ENCODE measurements around the gene USP6NL.

The USP6NL gene

DNA sequence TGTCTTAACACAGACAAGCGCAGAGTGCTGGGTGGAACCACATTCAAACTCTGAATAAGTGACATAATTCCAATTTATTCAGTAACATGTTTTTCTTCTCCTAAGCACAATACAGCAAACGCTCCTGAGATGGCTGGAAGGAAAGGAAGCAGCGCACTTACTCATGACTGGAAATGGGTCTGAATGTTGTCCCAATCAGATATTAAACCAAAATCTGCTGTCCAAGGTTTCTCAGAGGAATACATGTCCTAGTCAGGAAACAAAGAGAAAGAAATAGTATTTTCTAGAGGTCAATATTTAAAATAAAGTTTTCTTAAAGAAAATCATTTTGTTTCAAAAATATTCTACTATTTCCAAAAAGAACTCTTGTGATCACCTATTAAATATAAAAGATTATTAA lies 14.0 kb downstream of the USP6NL start:
- Histone ChIP-seq H3K9me3 (ENCODE audit: control insufficient read depth in 2 of 2, low read length in 2 of 2) (no peaks in the 10 kb centered on the region), H3K9ac (ENCODE audit: low read depth in 1 of 2, low read length in 2 of 2) (no peak overlapping the region), H3K4me1 (ENCODE audit: control insufficient read depth in 2 of 2, insufficient read depth in 2 of 2, low read length in 2 of 2) (peaks cover 4 to 5% of the 10 kb centered on the region in 2 donors), H3K36me3 (ENCODE audit: control insufficient read depth in 2 of 2, insufficient read depth in 2 of 2, low read length in 2 of 2) (no peaks in the 10 kb centered on the region), H3K4me3 (ENCODE audit: low read length in 2 of 2) (no peak overlapping the region), H3K27ac (ENCODE audit: low read depth in 2 of 2, low read length in 2 of 2) (no peak overlapping the region), H3K27me3 (ENCODE audit: control insufficient read depth in 2 of 2, insufficient read depth in 2 of 2, low read length in 2 of 2) (no peaks in the 10 kb centered on the region)

DNA sequence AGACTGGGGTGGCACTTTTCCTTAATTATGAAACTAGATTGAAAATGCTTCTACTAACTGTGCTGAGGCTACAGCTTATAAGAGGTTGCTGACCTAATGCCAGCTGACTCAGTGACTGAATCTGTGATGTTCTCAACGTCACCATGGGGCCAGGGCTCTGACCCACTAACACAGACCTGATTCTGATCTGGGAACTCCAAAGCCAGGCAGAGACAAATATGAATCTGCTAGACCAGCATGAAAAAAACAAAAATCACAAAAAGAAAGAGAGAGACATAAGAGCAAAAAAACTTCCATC lies 16.1 kb downstream of the USP6NL start:
- Histone ChIP-seq H3K36me3 (ENCODE audit: control insufficient read depth in 2 of 2, insufficient read depth in 2 of 2, low read length in 2 of 2) (no peaks in the 10 kb centered on the region), H3K4me3 (ENCODE audit: low read length in 2 of 2) (no peak overlapping the region), H3K27me3 (ENCODE audit: control insufficient read depth in 2 of 2, insufficient read depth in 2 of 2, low read length in 2 of 2) (no peaks in the 10 kb centered on the region), H3K9ac (ENCODE audit: low read depth in 1 of 2, low read length in 2 of 2) (no peak overlapping the region), H3K9me3 (ENCODE audit: control insufficient read depth in 2 of 2, low read length in 2 of 2) (no peaks in the 10 kb centered on the region), H3K4me1 (ENCODE audit: control insufficient read depth in 2 of 2, insufficient read depth in 2 of 2, low read length in 2 of 2) (peaks cover 2 to 5% of the 10 kb centered on the region in 2 donors), H3K27ac (ENCODE audit: low read depth in 2 of 2, low read length in 2 of 2) (no peak overlapping the region)

DNA sequence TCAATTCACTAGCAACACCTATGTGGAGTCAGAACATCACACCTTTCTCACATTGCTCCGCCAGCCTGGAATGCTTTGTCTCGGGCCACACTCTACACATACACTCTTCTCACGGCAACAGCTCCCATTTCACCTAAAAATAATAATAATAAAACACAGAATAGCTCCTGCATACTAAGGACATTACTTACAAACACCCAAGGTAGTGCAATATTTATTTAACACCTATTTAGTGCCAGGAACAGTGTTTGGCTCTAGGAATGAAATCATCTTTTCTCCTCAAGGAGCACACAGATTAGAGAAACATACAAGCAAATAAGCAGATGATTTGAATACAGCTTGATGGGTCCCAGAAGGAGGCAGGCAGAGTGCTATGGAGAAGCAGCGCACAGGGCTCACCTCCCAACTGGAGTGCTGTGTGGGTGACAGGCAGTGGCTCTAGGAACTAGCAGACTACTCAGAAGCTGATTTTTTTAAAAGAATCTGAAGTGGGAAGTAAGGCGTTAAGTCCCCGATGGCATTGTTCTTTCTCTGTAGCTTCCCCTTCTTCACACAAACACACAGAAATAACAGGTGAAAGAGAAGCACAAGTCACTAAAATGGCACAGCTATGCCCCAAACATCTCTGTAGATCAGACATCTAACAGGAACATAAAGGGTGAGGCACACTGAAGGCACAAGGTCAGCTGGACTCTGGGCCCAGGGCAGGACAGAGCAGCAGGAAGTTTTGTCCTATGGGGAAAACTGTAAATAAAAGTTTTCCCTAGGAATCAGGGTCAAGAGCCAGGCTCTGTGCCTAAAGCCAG lies 16.7 kb downstream of the USP6NL start:
- no peaks in the 10 kb centered on the region for H3K27me3 ChIP-seq (ENCODE audit: control insufficient read depth in 2 of 2, insufficient read depth in 2 of 2, low read length in 2 of 2)
- no peaks in the 10 kb centered on the region for H3K9me3 ChIP-seq (ENCODE audit: control insufficient read depth in 2 of 2, low read length in 2 of 2)
- no peak overlapping the region for H3K27ac ChIP-seq (ENCODE audit: low read depth in 2 of 2, low read length in 2 of 2)
- H3K36me3 ChIP-seq (ENCODE audit: control insufficient read depth in 2 of 2, insufficient read depth in 2 of 2, low read length in 2 of 2) = no peaks in the 10 kb centered on the region
- H3K4me1 ChIP-seq (ENCODE audit: control insufficient read depth in 2 of 2, insufficient read depth in 2 of 2, low read length in 2 of 2) = peaks cover 2 to 5% of the 10 kb centered on the region in 2 donors
- H3K9ac ChIP-seq (ENCODE audit: low read depth in 1 of 2, low read length in 2 of 2) = no peak overlapping the region
- no peak overlapping the region for H3K4me3 ChIP-seq (ENCODE audit: low read length in 2 of 2)

DNA sequence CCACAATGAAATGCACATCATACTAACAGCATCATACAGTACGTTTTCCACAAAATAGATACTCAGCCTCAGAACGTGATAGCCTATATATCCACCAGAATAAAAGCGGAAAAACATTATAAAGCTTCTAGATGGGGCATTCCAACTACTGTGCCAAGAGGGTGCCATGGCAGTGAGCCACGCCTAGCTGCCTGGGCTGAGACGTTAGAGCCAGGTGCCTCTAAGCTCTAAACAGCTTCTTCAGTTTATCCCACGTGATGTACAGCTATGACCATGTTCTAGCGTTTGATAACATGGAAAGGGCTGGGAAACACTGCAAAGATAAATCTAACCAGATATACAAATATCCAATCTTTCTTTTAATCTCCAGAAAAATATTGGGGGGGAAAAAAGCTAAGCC lies 17.8 kb downstream of the USP6NL start:
- Histone ChIP-seq H3K4me1 (ENCODE audit: control insufficient read depth in 2 of 2, insufficient read depth in 2 of 2, low read length in 2 of 2) (peaks cover 2 to 5% of the 10 kb centered on the region in 2 donors), H3K27ac (ENCODE audit: low read depth in 2 of 2, low read length in 2 of 2) (no peak overlapping the region), H3K9ac (ENCODE audit: low read depth in 1 of 2, low read length in 2 of 2) (no peak overlapping the region), H3K36me3 (ENCODE audit: control insufficient read depth in 2 of 2, insufficient read depth in 2 of 2, low read length in 2 of 2) (no peaks in the 10 kb centered on the region), H3K27me3 (ENCODE audit: control insufficient read depth in 2 of 2, insufficient read depth in 2 of 2, low read length in 2 of 2) (no peaks in the 10 kb centered on the region), H3K4me3 (ENCODE audit: low read length in 2 of 2) (no peak overlapping the region), H3K9me3 (ENCODE audit: control insufficient read depth in 2 of 2, low read length in 2 of 2) (no peaks in the 10 kb centered on the region)

DNA sequence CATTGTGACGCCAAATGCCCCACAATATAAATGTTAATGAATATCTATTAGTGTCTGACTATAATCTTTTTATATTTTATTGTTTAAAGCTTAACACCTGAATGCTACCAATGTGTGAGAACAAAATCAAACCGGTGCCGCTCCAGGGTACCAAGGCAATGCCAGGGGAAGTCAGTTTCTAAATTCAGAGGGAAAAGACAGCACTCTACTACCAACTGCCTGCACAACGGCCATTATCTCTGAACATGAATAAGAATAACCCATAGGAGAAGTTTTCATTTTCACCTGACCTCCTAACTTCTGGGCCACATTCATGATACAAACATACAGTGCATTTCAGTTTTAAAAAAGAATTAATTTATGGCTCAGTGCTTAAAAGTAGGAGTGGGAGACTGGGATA lies 21.7 kb downstream of the USP6NL start:
- no peaks in the 10 kb centered on the region for H3K4me1 ChIP-seq (ENCODE audit: control insufficient read depth in 2 of 2, insufficient read depth in 2 of 2, low read length in 2 of 2)
- H3K4me3 ChIP-seq (ENCODE audit: low read length in 2 of 2) = no peak overlapping the region
- H3K36me3 ChIP-seq (ENCODE audit: control insufficient read depth in 2 of 2, insufficient read depth in 2 of 2, low read length in 2 of 2) = no peaks in the 10 kb centered on the region
- no peak overlapping the region for H3K27ac ChIP-seq (ENCODE audit: low read depth in 2 of 2, low read length in 2 of 2)
- H3K9me3 ChIP-seq (ENCODE audit: control insufficient read depth in 2 of 2, low read length in 2 of 2) = no peaks in the 10 kb centered on the region
- H3K27me3 ChIP-seq (ENCODE audit: control insufficient read depth in 2 of 2, insufficient read depth in 2 of 2, low read length in 2 of 2) = no peaks in the 10 kb centered on the region
- H3K9ac ChIP-seq (ENCODE audit: low read depth in 1 of 2, low read length in 2 of 2) = no peak overlapping the region

DNA sequence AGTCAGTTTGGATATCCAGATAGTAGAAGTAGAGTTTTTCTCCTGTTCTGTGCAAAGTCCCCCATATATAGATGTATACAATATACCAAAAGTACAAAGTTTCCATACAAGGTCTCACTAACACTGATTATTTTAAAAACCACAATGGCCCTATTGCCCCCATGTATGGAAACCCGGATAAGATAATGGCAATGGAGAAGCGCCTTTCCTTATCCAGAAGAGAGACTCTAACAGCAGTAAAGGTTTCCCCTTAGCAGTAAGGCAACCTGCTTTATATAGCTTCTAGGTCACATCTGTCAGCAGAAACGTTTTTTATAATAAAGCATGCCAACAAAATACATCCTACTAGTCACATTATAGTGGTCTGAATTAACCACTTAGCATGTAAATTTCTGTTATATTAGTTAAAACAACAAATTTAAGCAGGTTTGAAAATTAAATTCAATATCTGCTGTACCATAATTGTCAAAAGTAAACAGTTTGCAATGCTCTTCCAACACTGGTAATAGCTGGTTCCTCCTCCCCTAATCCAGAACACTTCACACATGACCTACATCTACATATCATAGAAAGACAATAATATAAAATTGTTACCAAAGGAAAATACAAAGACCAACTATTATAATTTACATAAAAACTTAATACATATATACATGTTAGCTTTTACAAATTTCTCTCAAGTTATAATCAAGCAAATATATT lies 22.4 kb downstream of the USP6NL start:
- no peaks in the 10 kb centered on the region for H3K4me1 ChIP-seq (ENCODE audit: control insufficient read depth in 2 of 2, insufficient read depth in 2 of 2, low read length in 2 of 2)
- H3K9me3 ChIP-seq (ENCODE audit: control insufficient read depth in 2 of 2, low read length in 2 of 2) = no peaks in the 10 kb centered on the region
- H3K36me3 ChIP-seq (ENCODE audit: control insufficient read depth in 2 of 2, insufficient read depth in 2 of 2, low read length in 2 of 2) = peaks cover 0 to 3% of the 10 kb centered on the region in 2 donors
- H3K27me3 ChIP-seq (ENCODE audit: control insufficient read depth in 2 of 2, insufficient read depth in 2 of 2, low read length in 2 of 2) = no peaks in the 10 kb centered on the region
- H3K27ac ChIP-seq (ENCODE audit: low read depth in 2 of 2, low read length in 2 of 2) = no peak overlapping the region
- no peak overlapping the region for H3K9ac ChIP-seq (ENCODE audit: low read depth in 1 of 2, low read length in 2 of 2)
- no peak overlapping the region for H3K4me3 ChIP-seq (ENCODE audit: low read length in 2 of 2)

DNA sequence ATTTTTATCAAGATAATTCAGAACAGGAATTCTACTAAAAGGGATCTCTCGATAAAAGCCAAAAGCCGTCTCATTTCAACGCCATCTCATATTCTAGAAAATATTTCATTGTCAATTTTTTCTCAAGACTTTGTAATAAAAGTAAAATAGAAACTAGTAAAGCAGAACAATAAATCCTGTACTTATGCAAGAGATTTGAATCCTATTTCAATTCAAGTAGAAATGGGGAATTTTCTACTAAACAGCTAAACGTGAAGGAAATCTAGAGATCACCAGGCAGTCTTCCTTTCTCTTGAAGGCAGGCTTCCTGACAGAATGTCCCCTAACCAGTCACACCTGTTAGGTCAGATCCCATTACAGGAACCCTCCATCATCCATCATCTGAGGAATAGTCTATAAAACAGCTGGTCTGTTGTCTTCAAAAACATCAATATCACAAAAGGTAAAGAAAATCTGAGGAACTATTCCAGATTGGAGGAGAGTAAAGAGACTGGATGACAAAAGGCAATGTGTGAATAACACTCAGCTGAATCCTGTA lies 23.7 kb downstream of the USP6NL start:
- Histone ChIP-seq H3K4me1 (ENCODE audit: control insufficient read depth in 2 of 2, insufficient read depth in 2 of 2, low read length in 2 of 2) (no peaks in the 10 kb centered on the region), H3K9ac (ENCODE audit: low read depth in 1 of 2, low read length in 2 of 2) (no peak overlapping the region), H3K4me3 (ENCODE audit: low read length in 2 of 2) (no peak overlapping the region), H3K27ac (ENCODE audit: low read depth in 2 of 2, low read length in 2 of 2) (no peak overlapping the region), H3K9me3 (ENCODE audit: control insufficient read depth in 2 of 2, low read length in 2 of 2) (no peaks in the 10 kb centered on the region), H3K36me3 (ENCODE audit: control insufficient read depth in 2 of 2, insufficient read depth in 2 of 2, low read length in 2 of 2) (peaks cover 0 to 3% of the 10 kb centered on the region in 2 donors), H3K27me3 (ENCODE audit: control insufficient read depth in 2 of 2, insufficient read depth in 2 of 2, low read length in 2 of 2) (no peaks in the 10 kb centered on the region)

DNA sequence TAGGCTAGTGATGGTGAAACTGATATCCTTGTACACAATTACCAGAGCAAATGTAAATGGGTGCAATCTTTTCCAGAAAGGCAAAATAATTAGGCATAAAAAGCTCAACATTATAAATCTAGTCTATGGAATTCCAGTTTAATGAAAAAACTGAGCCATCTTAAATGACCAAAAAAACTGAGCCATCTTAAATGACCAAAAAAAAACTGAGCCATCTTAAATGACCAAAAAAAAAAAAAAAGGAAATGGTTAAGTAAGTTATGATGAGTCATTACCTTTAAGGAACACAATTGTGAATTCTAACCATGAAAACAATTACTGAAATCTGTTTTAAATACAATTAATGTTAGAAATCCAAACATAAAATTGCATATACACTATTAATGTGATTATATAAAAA lies 25.3 kb downstream of the USP6NL start:
- no peaks in the 10 kb centered on the region for H3K27me3 ChIP-seq (ENCODE audit: control insufficient read depth in 2 of 2, insufficient read depth in 2 of 2, low read length in 2 of 2)
- peaks cover 0 to 3% of the 10 kb centered on the region in 2 donors for H3K36me3 ChIP-seq (ENCODE audit: control insufficient read depth in 2 of 2, insufficient read depth in 2 of 2, low read length in 2 of 2)
- no peaks in the 10 kb centered on the region for H3K4me1 ChIP-seq (ENCODE audit: control insufficient read depth in 2 of 2, insufficient read depth in 2 of 2, low read length in 2 of 2)
- no peak overlapping the region for H3K9ac ChIP-seq (ENCODE audit: low read depth in 1 of 2, low read length in 2 of 2)
- no peak overlapping the region for H3K4me3 ChIP-seq (ENCODE audit: low read length in 2 of 2)
- no peaks in the 10 kb centered on the region for H3K9me3 ChIP-seq (ENCODE audit: control insufficient read depth in 2 of 2, low read length in 2 of 2)
- no peak overlapping the region for H3K27ac ChIP-seq (ENCODE audit: low read depth in 2 of 2, low read length in 2 of 2)

DNA sequence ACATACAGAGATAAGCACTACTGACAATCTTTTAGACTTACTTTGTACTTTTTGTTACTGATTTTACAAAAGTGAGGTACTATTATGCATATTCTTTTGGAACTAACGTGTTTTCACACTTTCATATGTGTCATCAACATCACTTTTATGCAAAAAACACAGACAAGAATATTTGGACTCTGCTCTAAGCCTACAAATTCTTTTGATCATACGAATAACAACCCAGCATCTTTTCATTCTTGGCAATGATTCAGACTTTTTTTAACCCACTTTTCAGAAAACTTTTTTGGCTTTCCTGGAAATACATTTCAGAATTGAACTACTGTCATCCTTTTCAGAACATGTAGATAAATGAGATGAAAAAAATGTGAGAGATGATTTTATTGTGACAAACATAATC lies 30.2 kb downstream of the USP6NL start:
- no peaks in the 10 kb centered on the region for H3K4me1 ChIP-seq (ENCODE audit: control insufficient read depth in 2 of 2, insufficient read depth in 2 of 2, low read length in 2 of 2)
- H3K27ac ChIP-seq (ENCODE audit: low read depth in 2 of 2, low read length in 2 of 2) = no peak overlapping the region
- H3K9me3 ChIP-seq (ENCODE audit: control insufficient read depth in 2 of 2, low read length in 2 of 2) = no peaks in the 10 kb centered on the region
- H3K9ac ChIP-seq (ENCODE audit: low read depth in 1 of 2, low read length in 2 of 2) = no peak overlapping the region
- H3K36me3 ChIP-seq (ENCODE audit: control insufficient read depth in 2 of 2, insufficient read depth in 2 of 2, low read length in 2 of 2) = peaks cover 0 to 3% of the 10 kb centered on the region in 2 donors
- no peak overlapping the region for H3K4me3 ChIP-seq (ENCODE audit: low read length in 2 of 2)
- H3K27me3 ChIP-seq (ENCODE audit: control insufficient read depth in 2 of 2, insufficient read depth in 2 of 2, low read length in 2 of 2) = no peaks in the 10 kb centered on the region

DNA sequence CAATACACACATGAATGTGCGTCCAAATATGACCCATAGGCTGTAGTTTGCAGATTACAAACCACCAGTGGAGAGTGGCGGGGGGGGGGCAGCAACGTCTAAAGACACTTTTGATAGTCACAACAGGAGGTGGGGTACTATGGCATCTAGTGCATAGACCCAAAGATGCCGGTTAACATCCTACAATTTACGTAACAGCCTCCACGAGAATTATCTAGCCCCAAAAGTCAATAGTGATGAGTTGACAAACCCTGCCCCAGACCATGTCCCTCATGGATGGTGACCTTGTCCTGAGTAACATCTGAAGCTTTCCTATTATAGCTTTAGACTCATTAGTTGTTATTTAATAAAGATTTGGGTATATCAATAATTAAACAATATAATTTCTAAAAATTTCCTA lies 31.6 kb downstream of the USP6NL start:
- H3K4me3 ChIP-seq (ENCODE audit: low read length in 2 of 2) = no peak overlapping the region
- H3K27ac ChIP-seq (ENCODE audit: low read depth in 2 of 2, low read length in 2 of 2) = no peak overlapping the region
- H3K9ac ChIP-seq (ENCODE audit: low read depth in 1 of 2, low read length in 2 of 2) = no peak overlapping the region
- H3K4me1 ChIP-seq (ENCODE audit: control insufficient read depth in 2 of 2, insufficient read depth in 2 of 2, low read length in 2 of 2) = no peaks in the 10 kb centered on the region
- H3K9me3 ChIP-seq (ENCODE audit: control insufficient read depth in 2 of 2, low read length in 2 of 2) = no peaks in the 10 kb centered on the region
- H3K27me3 ChIP-seq (ENCODE audit: control insufficient read depth in 2 of 2, insufficient read depth in 2 of 2, low read length in 2 of 2) = no peaks in the 10 kb centered on the region
- H3K36me3 ChIP-seq (ENCODE audit: control insufficient read depth in 2 of 2, insufficient read depth in 2 of 2, low read length in 2 of 2) = peaks cover 0 to 3% of the 10 kb centered on the region in 2 donors
